DND-41 (cell line): ENCODE measurements around the gene UBXN2A.

Experiments used
- CTCF ChIP-seq: IDR thresholded peaks from 2 replicates; pipeline ENCODE4 v1.5.1; 2012; ENCODE audit warnings: borderline replicate concordance, low read length, moderate library complexity, mild to moderate bottlenecking; ENCODE audit not compliant: poor library complexity, severe bottlenecking; ENCODE audit errors: extremely low read depth
- EZH2 ChIP-seq: IDR thresholded peaks from 3 replicates; pipeline ENCODE4 v1.6.1; 2012; ENCODE audit warnings: borderline replicate concordance, low read depth, mild to moderate bottlenecking, moderate library complexity, low read length, inconsistent platforms; ENCODE audit not compliant: severe bottlenecking

- TF ChIP-seq CTCF (no peak), EZH2 (no peak)
Observed at GRCh38 chr2:23992931-23993330, 52.7 kb downstream of the UBXN2A start.
